Urothelium cell line (cell line): Measurements from ENCODE around the gene EPHB1.

Experiments used
- DNase-seq: peaks from one replicate; pipeline ENCODE4 v3.0.0; 2011; ENCODE audit warnings: low spot score, mixed read lengths
- FAIRE-seq: peaks from 2 replicates; lab custom pipeline; 2011; peaks lifted over from hg19 to GRCh38; lab: Jason Lieb, UNC

EPHB1 gene

DNA sequence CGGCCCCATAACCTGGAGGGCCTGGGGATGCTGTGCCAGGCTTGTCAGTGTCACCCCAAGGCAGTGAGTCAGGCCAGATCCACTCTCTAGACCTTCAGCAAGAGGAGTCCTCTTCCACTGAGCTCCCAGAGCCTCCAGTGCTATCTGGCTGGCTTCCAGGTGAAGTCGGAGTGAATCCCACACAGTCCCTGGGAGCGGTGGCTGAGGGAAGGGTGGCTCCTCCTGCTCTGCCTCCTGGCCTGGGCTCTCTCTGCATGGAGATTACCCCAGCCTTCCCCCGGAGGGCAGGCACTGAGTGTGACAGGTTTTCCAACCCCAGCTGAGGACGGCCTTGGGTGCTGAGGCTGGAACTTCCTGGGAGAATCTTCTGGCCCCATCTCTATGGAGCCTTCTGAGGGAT, 82.7 kb downstream of the EPHB1 start:
- DNase-seq = no peak
- FAIRE-seq = no peak

DNA sequence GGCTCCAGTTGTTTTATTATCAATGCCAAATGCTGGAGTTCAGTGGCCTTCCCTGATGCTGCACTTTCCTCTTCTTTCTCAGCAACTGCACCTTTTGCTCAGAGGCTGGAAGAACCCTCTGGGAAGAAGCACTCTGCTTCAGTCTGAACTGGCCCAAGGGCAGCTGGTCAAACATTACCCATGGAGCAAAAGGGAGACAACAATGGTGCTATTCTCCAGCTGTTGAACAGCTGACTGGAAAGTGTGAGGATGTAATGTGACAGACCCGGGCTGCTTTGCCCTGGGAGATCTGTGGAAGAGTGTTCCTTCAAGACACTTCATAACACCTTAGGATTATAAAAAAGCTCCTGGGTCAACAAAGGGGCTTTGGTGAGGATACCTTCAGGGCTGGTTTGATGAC, 84.9 kb downstream of the EPHB1 start:
- DNase-seq (no peak), FAIRE-seq (no peak)

DNA sequence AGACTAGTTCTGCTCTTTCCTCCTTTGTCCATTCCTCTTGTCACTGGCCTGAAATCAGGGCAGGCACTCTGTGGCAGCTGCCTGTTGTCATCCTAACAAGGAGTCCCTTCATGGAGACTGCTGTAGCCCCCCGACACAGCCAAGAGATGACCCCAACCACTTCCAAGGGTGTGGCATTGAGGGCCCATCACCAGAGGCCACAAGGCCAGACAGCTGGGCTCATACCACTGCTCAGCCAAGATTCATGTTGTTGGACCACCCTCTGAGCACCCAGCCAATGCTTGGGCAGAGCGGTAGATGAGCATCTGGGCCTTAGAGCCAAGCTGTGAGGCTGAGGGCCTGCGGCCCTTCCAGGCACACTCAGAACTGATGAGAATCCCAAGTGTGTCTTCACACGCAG, 85.4 kb downstream of the EPHB1 start:
- FAIRE-seq (no peak), DNase-seq (no peak)

DNA sequence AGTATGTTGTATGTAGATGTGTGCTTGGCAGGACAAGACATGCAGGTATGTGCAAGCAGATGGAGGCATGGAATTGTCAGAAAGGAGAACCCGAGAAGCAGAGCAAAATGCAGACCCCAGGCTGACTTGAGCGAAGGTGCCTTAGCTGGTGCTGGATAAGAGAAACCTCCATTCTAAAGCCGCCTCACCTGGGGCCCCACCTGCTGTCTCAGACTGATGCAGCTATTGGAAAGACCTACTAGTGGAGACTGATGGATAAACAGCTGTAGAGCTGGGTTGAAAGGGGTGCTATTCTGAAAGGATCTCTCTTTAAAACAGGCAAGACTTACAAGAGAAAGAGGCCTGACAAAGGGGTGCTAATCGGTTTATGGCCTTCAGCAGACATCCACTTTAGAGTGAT, 86.2 kb downstream of the EPHB1 start:
- FAIRE-seq = no peak
- DNase-seq = no peak

DNA sequence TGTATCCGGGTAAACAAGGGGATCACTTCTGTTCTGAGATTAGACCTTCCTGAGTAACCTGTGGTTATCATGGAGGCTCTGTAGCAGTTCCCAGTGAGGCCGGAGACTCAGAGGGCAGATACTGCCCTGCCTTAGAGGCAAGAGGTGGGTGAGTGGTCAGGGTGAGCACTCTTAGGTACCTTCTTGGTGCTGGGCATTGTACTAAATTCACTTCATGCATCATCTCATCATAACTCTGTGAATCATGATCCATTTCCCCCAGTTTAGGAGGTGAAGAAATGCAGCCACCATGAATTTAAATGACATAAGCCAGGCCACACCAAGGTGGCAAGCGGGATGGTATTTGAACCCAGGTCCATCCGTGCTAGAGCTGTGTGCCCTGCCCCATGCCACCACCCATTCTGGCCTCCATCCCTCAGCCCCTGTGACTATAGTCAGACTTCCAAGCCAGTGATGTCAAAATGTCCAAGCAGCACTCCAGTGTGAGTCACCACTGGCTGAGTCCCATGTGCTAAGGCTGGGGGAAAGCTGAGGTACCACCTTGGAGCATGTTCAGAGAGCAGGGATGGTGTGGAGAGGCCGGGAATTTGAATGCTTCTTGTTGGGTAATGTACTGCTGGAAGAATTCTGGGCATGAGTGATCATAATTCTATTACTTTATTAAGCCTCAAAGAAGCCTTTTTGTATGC, 88.8 kb downstream of the EPHB1 start:
- no peak for FAIRE-seq
- no peak for DNase-seq

DNA sequence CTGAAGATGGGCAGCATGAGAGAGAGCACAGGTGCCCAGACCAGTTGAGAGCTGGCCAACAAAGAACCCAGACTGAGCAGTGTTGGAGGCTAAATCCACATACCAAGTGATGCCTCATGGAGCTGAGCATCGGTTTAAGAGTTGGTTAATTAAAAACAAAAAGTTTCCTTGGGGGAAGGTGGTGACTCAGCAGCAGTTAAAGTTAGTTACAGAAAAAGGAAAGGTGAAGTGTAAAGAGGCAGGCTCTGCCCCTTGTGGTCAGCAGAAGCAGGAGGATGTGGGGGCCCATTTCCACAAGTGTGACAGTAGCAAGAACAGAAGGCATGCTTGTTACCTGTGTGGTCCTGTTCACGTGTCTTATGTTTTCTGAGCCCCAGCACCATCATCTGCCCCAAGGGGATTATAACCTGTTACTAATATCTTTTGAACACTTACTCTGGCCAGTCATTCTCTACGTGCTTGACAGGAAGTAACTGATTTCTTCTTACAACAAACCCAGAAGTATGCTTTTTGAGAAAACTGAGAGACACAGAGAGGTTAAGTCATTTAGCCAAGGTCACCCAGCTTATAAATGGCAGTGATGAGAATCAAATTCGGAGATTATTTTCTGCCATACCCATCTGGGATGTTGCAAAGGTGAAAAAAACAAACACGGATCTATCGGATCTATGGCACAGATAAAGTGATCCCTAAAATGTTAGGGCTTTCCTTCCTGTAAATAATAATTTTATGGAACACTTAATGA, 91.0 kb downstream of the EPHB1 start:
- DNase-seq (peak; percentile 25), FAIRE-seq (no peak)

DNA sequence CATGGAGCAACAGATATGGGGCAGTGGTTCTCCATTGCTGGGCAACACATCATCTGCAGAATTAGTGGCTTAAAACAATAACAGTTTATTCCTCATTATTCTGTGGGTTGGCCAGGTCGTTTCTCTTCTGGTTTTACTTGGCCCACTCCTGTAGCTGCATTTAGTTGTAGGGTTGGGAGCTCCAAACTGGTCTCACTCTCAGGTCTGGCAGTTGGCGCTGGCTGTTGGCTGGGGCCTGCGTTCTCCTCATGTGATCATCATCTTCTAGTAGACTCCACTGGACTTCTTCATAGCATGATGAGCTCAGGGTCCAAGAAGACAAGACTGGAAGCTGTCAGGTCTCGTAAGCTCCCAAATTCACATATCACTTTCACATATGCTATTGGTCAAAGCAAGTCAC, 91.9 kb downstream of the EPHB1 start:
- DNase-seq (no peak), FAIRE-seq (no peak)

DNA sequence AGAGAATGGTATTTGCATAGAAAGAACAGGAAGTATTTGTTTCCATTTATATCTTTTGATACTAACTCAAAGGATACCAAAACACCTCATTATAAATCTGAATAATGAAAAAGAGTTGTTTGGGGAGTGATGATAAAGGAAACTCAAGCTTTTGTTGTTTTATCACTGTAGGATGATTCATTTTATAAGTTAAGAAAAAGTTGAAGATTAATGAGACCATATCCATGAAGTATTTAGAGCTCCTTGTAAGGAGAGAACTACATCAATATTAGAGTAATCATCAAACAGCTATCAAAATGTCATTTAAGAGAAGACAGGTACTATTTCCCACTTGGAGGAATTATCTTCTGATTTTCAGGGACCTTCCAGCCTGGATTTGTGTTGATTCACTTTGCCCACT, 92.5 kb downstream of the EPHB1 start:
- DNase-seq = no peak

DNA sequence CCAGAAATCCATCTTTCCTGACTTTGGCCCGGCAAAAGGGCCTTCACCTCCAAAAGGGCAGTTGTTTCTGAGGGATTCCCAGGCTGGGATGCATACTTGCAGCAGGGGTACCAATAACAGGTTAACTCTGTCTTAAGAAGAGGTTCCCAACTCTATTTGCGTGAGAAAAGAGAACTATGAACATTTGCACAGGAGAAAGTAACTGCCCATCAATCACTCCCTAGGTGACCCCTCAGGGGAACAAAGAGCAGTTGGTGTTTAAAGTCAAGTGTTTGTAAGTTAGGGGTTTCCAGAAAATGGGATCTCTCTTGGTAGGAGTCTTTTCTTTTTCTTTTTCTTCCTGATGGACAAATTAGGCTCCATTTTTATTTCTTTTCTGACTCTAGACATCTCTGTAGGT, 97.3 kb downstream of the EPHB1 start:
- DNase-seq (no peak), FAIRE-seq (no peak)

More for the DNA sequence above, 92.5 kb downstream of the EPHB1 start:
- no peak for FAIRE-seq

DNA sequence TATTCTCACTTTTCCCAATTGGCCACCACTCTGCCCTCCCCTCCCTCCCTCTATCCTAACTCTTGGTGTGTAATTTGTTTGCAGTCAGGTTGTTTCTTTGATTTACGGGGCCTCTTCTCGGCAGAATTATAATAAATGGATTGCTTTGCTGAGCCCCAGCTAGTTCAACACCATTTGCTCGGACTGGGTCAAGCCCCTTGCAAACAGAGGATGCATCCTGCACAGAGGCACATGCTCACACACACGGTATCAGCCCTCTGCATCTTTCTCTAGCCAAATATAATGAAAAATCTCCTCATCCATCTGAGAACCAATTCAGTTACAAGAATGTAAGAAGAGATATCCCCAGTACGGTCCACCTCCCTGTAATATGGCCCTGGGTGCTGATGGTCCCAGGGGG, 97.7 kb downstream of the EPHB1 start:
- FAIRE-seq (no peak), DNase-seq (no peak)

DNA sequence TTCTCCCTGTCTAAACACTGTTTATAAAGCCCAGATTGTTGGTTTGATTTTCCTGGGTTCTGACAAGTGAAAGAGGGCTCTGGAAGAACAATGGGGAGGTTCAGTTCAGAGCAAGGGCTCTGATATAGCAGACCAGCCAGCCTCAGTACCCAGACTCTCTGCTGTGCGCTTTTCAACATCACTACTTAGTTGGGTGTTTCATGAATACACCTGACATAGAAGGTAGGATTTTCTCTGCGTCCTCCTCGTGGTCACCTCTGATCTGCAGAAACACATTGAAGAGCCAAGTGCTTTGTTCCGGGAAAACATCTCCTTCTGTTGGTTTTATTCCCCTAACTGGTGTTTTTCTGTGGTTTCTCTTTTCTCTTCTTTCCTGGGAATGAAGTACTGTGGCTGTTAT, 99.5 kb downstream of the EPHB1 start:
- FAIRE-seq (no peak), DNase-seq (no peak)

DNA sequence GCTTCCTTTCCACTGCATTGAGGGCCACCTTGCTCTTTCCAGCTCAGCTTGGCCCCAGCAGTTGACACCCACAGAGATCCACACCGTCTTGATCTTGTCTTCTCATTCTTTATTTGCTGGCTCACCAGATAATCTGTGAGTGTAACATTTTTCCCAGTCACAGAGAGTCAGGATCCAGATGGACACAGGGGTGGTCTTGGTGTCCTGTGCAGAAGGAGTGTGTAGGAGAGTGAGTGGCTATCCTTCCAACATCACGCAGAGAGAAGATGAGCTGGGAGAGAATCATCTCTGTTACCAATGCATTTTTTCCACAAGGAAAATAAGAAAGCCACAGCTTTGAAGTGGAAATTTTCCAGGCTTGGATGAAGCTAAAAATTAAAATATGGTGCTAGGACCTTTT, 100.1 kb downstream of the EPHB1 start:
- no peak for DNase-seq
- no peak for FAIRE-seq

DNA sequence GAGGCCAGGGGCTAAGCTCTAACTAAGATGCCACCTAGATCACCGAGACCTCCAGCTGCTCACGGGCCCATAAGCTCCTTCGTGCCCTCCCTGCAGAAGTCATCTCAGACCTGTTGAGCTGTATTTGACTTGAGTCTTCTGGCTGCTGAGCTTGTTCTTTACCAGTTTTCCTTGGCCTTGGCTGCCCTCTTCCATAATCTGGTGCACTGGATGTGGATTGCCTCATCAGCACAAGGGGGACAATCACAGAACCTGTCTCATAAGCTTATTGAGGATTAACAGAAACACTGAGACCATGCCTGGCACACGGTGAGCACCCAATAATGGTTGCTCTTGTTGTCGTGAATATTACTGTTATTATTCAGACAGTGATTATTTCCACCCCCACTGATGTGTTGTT, 101.1 kb downstream of the EPHB1 start:
- FAIRE-seq (no peak), DNase-seq (no peak)

DNA sequence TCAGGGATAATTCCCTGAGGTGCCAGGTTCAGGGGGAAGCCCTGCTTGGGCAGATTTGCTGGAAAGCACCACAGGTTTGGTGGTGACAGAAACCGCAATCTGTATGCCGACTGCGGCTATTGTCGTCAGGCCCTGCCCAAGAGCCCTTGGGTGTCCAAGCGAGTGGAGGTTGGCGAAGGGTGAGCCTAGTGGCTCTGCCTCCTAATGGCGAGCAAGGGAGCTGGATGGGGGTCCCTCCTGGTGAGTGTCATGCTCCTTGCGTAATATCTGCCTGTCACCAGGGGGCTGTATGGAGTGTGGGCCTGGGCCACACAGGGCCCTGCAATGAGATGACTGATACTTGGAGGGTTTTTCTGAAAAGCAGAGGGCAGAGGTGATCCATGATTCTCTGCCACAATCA, 101.6 kb downstream of the EPHB1 start:
- DNase-seq = no peak
- no peak for FAIRE-seq

DNA sequence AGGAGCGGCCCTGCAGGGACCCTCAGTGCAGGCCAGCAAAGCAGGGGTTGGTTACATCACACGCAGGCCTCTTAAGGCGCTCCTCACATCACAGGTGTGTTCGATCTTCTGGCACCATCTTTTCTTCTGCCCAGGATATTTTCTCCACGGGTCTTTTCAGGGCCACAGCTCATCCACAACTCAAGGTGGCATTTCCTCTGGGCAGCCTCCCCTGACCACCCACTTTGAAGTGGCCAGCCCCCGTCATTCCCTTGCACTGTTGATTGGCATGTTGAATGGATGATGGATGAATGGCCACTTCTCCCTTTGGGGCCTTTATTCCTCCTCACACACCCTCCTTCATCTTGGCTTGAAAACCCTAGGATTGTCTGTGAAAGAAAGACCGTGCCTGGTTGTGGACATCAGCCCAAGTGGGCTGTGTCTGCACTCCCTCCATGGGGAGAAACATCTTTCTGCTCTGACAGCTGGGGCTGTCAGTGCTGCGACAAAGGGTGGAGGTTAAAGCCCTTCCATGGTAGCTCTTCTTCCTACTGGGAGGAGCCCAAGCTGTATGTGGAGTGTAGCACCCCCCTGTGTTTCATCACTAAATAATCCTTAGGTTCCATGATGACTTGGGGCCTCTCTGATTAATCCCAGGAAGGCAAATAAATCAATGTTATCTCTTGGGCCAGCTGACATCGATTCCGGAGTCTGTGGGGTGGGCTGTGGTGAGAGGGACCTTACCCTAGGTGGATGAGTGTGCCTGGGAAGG, 102.5 kb downstream of the EPHB1 start:
- FAIRE-seq = no peak
- DNase-seq = no peak

DNA sequence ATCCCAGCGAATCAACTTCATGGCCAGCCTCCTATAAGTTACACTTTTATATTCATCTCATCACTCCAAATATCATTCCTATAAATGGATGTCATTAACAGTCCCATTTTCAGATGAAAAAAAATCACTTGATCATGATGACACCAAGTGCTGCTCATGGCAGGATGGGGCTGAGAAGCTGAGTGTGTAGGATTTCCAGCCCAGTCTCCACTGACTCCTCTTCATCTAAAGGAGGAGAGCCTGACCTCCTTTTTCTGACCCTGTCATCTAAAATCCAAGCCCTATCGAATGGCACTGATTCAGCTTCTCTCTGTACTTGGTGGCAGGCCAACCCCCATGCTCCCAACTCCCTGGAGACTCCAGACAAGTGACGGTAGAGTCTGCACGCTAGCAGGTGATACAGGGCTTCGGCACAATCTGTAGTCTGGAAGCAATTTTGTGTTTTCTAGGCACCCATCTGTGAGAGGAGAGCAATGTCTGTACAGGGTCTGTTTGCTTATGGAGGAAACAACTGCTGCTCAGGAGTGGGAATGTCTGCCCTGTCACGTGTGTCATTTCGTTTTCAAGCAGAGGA, 103.2 kb downstream of the EPHB1 start:
- FAIRE-seq = no peak
- no peak for DNase-seq

DNA sequence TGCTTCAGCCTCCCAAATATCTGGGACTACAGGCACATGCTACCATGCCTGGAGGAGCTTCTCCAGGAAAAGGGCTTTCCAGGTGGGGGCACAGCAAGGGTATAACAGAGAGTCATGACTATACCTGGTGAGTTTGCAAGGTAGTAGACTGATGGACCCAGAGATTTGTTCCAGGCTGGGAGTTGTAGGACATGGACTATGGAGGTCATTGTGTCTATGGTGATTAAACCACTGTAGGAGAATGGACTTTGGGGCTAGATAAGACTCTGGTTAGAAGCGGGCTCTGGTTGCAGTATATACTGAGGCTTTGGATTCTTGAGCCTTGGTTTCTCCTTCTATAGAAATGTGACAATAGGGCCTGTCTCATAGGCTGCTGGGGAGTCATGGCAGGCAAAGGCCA, 104.7 kb downstream of the EPHB1 start:
- no peak for DNase-seq
- no peak for FAIRE-seq

DNA sequence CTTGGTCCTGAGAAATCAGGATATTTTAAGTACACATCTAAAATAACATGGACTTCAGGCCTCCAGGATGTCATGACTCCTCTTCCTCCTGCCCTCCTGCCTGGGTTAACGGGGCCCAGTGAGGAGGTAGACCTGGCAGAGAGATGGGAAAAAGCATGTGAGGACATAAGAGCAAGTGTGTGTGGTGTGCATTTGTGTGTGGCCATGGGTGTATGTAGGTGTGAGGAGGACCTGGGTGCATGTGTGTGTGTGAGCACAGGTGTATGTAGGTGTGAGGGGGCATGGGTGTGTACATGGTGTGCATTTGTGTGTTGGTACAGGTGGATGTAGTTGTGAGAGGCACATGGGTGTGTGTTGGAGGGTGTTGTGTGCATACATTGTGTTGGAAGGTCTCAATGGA, 105.4 kb downstream of the EPHB1 start:
- peak; percentile 75 for FAIRE-seq

DNA sequence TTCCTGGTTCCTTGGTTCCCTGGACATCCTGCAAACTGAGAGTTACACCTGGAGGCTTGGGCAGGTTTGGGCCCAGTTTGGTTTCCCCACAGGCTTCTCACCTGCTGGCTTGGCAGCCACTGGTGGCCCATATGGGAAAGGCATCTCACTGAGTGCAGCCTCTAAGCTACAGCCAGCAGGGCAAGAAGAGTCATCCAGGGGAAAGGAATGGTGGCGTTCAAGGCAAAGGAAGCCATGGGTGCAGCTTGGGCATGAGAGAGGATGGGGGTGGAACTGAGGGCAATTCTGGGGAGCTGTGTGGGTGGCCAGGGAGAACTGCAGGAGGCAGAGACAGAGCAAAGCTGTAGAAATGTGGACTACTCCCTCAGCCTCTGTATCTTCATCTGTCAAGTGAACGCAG, 106.4 kb downstream of the EPHB1 start:
- no peak for FAIRE-seq
- DNase-seq = no peak

More for the DNA sequence above, 105.4 kb downstream of the EPHB1 start:
- DNase-seq = no peak

DNA sequence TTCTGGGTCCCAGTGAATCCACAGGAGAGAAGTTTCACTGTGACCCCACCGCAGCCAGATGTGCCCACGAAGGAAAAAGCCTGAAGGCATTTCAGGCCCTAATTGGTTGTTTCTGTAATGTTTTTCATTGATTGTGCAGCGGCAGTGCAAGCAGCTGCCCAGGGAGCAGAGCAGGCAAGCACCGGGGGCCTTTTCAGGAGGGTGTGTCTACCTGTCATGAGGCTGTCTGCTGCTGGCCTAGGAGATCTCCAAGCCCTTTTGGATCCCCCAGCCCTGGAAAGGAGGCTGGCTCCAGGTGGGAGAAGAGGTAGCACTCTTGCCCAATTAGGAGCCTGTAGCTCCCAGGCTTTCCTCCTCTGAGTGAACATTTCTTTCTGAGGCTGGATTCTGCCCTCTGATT, 108.8 kb downstream of the EPHB1 start:
- DNase-seq (no peak), FAIRE-seq (no peak)

DNA sequence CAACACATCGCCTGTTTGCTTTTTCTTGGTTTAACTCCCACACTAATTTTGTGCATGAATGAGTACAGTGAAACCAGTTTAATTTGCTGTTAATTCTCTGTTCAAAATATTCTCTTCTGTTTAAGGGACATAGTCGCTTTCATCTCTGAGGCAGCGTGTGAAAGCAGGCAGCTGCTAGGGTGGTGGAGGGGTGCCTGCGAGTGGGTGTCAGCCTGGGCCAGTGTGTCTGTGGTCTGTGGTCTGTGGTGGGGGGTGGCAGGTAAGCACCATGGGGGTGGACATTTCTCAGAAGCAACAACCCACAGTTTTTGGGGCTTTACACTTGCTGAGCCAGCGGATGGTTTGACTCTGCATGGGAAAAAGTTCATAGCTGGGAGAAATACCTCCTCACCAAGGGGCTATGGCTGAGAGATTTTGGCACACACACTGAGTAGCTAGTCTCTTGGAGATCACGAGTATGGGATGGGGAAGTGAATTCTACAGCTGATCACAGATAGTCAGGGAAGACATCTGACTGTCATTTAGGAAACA, 109.2 kb downstream of the EPHB1 start:
- DNase-seq = no peak
- no peak for FAIRE-seq
